ENCODE measurements around the gene EDRF1. TPM values are rescaled to one million over a fixed set of nuclear protein-coding genes. Genes with fewer than 3 reads are reported as not detected.

Gene EDRF1
- total RNA-seq, 1 experiment from 2014 or later: 19.7 TPM

- no peak for DNase-seq (ENCODE audit: low read depth)
These were observed 43.5 kb downstream of the EDRF1 start for GRCh38 chr10:125762692-125763648.

GRCh38 chr10:125765835-125766234 lies 46.3 kb downstream of the EDRF1 start:
- no peak for DNase-seq (ENCODE audit: low read depth)

GRCh38 chr10:125766511-125766910 lies 47.0 kb downstream of the EDRF1 start:
- DNase-seq (ENCODE audit: low read depth): no peak

GRCh38 chr10:125768219-125768855 lies 48.8 kb downstream of the EDRF1 start:
- no peak for DNase-seq (ENCODE audit: low read depth)

- DNase-seq (ENCODE audit: low read depth): no peak
These were observed 49.7 kb downstream of the EDRF1 start for GRCh38 chr10:125769175-125769574.

- no peak for DNase-seq (ENCODE audit: low read depth)
These were observed 51.3 kb downstream of the EDRF1 start for GRCh38 chr10:125770844-125771243.

GRCh38 chr10:125772112-125772863 lies 52.8 kb downstream of the EDRF1 start:
- no peak for DNase-seq (ENCODE audit: low read depth)

GRCh38 chr10:125772864-125773180 lies 53.3 kb downstream of the EDRF1 start:
- DNase-seq (ENCODE audit: low read depth): no peak

- no peak for DNase-seq (ENCODE audit: low read depth)
These were observed 54.4 kb downstream of the EDRF1 start for GRCh38 chr10:125773687-125774543.

- DNase-seq (ENCODE audit: low read depth): no peak
These were observed 55.2 kb downstream of the EDRF1 start for GRCh38 chr10:125774581-125775191.

- no peak for DNase-seq (ENCODE audit: low read depth)
These were observed 56.1 kb downstream of the EDRF1 start, which contains the start of gene MMP21 for GRCh38 chr10:125775491-125776106. MMP21 (minus strand) TSS chr10:125775821; CDS start chr10:125775821, 0 bp downstream.

GRCh38 chr10:125777806-125778205 lies 58.3 kb downstream of the EDRF1 start:
- no peak for DNase-seq (ENCODE audit: low read depth)

GRCh38 chr10:125778556-125778955 lies 59.0 kb downstream of the EDRF1 start:
- no peak for DNase-seq (ENCODE audit: low read depth)

- DNase-seq (ENCODE audit: low read depth): no peak
These were observed 60.2 kb downstream of the EDRF1 start for GRCh38 chr10:125779403-125780327.

- DNase-seq (ENCODE audit: low read depth): no peak
These were observed 61.9 kb downstream of the EDRF1 start for GRCh38 chr10:125781374-125781773.

- DNase-seq (ENCODE audit: low read depth): no peak
These were observed 62.5 kb downstream of the EDRF1 start for GRCh38 chr10:125782054-125782453.

- DNase-seq (ENCODE audit: low read depth): no peak
These were observed 63.1 kb downstream of the EDRF1 start for GRCh38 chr10:125782616-125783015.

- DNase-seq (ENCODE audit: low read depth): no peak
These were observed 63.9 kb downstream of the EDRF1 start for GRCh38 chr10:125783408-125783807.

GRCh38 chr10:125783957-125784356 lies 64.4 kb downstream of the EDRF1 start:
- no peak for DNase-seq (ENCODE audit: low read depth)

Data from Daoy (cell line).